Endothelial cell of umbilical vein (primary cell): ENCODE results near the gene DPP10. TPM values are rescaled to one million over a fixed set of nuclear protein-coding genes. Genes with fewer than 3 reads are reported as not detected.
"Not testable (repeated sequence)": the region's sequence is repeated elsewhere in the genome, so short reads cannot be mapped to it uniquely, and the experiment has no call there.

ENCODE experiments used
- BruUV-seq: library from RNA; stranded (reverse); fragments of 400-500 nt; replicated peaks from 2 replicates; lab custom pipeline; 2021; lab: Mats Ljungman, UMichigan
- CTCF ChIA-PET: fragments of 300-600, 350-600 bp; sonication (Branson Sonifier 250); formaldehyde crosslinking; loops from one replicate; lab custom pipeline; 2021; ENCODE audit warnings: antibody characterized with exemption, inconsistent platforms; lab: Charles Lee
- POLR2A ChIA-PET: fragments of 300-600, 350-600 bp; sonication (Branson Sonifier 250); formaldehyde crosslinking; loops from one replicate; lab custom pipeline; 2021; ENCODE audit warnings: antibody characterized with exemption, inconsistent platforms; lab: Charles Lee
- DNase-seq: peaks from one replicate; pipeline ENCODE4 v3.0.0-alpha.2; 2011; ENCODE audit warnings: low read depth, low spot score
- FAIRE-seq: peaks from 2 replicates; lab custom pipeline; 2011; peaks lifted over from hg19 to GRCh38; lab: Jason Lieb, UNC
- H2AFZ ChIP-seq: 2 replicates; pipeline ENCODE4 v1.6.0; 2012; ENCODE audit warnings: low read depth, low read length, control low read depth, inconsistent platforms
- H3K27ac ChIP-seq: 2 replicates; pipeline ENCODE4 v1.5.1; 2011; ENCODE audit warnings: low read depth, mild to moderate bottlenecking, control low read depth, low read length, moderate library complexity; ENCODE audit not compliant: insufficient read depth
- H3K27me3 ChIP-seq, 2 experiments: 2 replicates each; pipeline versions ENCODE4 v1.6.0 to v1.6.1; 2011; ENCODE audit warnings: low read length in 2 of 2, mixed read lengths in 1 of 2; ENCODE audit not compliant: control insufficient read depth in 2 of 2, insufficient read depth in 2 of 2
- H3K36me3 ChIP-seq, 2 experiments: 2 replicates in 1 of 2; 3 replicates in 1 of 2; pipeline ENCODE4 v1.5.1; 2011; ENCODE audit warnings: low read length in 2 of 2, mild to moderate bottlenecking in 1 of 2, moderate library complexity in 1 of 2; ENCODE audit not compliant: control insufficient read depth in 2 of 2, insufficient read depth in 2 of 2; ENCODE audit errors: extremely low read depth in 1 of 2
- H3K4me1 ChIP-seq: 3 replicates; pipeline ENCODE4 v1.5.1; 2011; ENCODE audit warnings: mild to moderate bottlenecking, low read length; ENCODE audit not compliant: control insufficient read depth, insufficient read depth; ENCODE audit errors: extremely low read depth
- H3K4me2 ChIP-seq: 2 replicates; pipeline ENCODE4 v1.6.1; 2011; ENCODE audit warnings: low read length, control low read depth, mixed read lengths; ENCODE audit not compliant: insufficient read depth
- H3K4me3 ChIP-seq, 3 experiments: fragments of 200-600 bp in 1 of 3; sonication (generic), shearing (Covaris generic) in 1 of 3; replicated peaks in 1 of 3; 2 replicates each; pipeline ENCODE4 v1.5.1; 2011 to 2016; ENCODE audit warnings: control low read depth in 3 of 3, low read length in 3 of 3, mild to moderate bottlenecking in 2 of 3, inconsistent platforms in 1 of 3, low read depth in 1 of 3, moderate library complexity in 1 of 3; ENCODE audit not compliant: insufficient read depth in 1 of 3
- H3K79me2 ChIP-seq: 2 replicates; pipeline ENCODE4 v1.6.0; 2012; ENCODE audit warnings: low read length, inconsistent platforms; ENCODE audit not compliant: control insufficient read depth, insufficient read depth
- H3K9ac ChIP-seq: replicated peaks from 2 replicates; pipeline ENCODE3; 2011; ENCODE audit warnings: low read length, control low read depth; ENCODE audit not compliant: insufficient read depth; ENCODE audit errors: extremely low read depth
- H3K9me1 ChIP-seq: replicated peaks from 3 replicates; pipeline ENCODE4 v1.6.0; 2011; ENCODE audit warnings: mild to moderate bottlenecking, low read length; ENCODE audit not compliant: control insufficient read depth, insufficient read depth; ENCODE audit errors: extremely low read depth
- H3K9me3 ChIP-seq: replicated peaks from 2 replicates; pipeline ENCODE4 v1.5.1; 2012; ENCODE audit warnings: low read length, inconsistent platforms; ENCODE audit not compliant: control insufficient read depth, insufficient read depth
- H4K20me1 ChIP-seq: replicated peaks from 2 replicates; pipeline ENCODE3; 2011; ENCODE audit warnings: mild to moderate bottlenecking, low read length; ENCODE audit not compliant: control insufficient read depth, insufficient read depth; ENCODE audit errors: extremely low read depth
- EZH2 ChIP-seq: IDR thresholded peaks from 2 replicates; pipeline ENCODE4 v1.6.1; 2012; ENCODE audit warnings: borderline replicate concordance, low read depth, mild to moderate bottlenecking, moderate library complexity, low read length, inconsistent platforms; ENCODE audit not compliant: severe bottlenecking
- FOS ChIP-seq: IDR thresholded peaks from 2 replicates; pipeline ENCODE4 v1.6.1; 2011; ENCODE audit warnings: mild to moderate bottlenecking, low read length, moderate library complexity, borderline replicate concordance; ENCODE audit not compliant: insufficient read depth
- GATA2 ChIP-seq: IDR thresholded peaks from 2 replicates; pipeline ENCODE4 v1.7.0; 2011; ENCODE audit warnings: low read depth, mild to moderate bottlenecking, moderate library complexity, mixed read lengths, low read length; ENCODE audit not compliant: insufficient read length, insufficient read depth
- JUN ChIP-seq: IDR thresholded peaks from 2 replicates; pipeline ENCODE4 v1.6.1; 2011; ENCODE audit warnings: borderline replicate concordance, low read depth; ENCODE audit not compliant: insufficient read length, insufficient read depth
- MYC ChIP-seq: IDR thresholded peaks from one replicate; pipeline ENCODE4 v1.6.1; 2011; ENCODE audit warnings: mild to moderate bottlenecking, low read depth, low read length
- POLR2A ChIP-seq: IDR thresholded peaks from 2 replicates; pipeline ENCODE4 v1.6.1; 2012; ENCODE audit warnings: low read depth, mild to moderate bottlenecking, control low read depth, low read length
- POLR2AphosphoS5 ChIP-seq: IDR thresholded peaks from 2 replicates; pipeline ENCODE4 v1.6.1; 2012; ENCODE audit warnings: low read depth, mild to moderate bottlenecking, control low read depth, low read length, moderate library complexity; ENCODE audit not compliant: insufficient read depth
- dilution Hi-C: fragments of 300-500 bp; cut with MboI; formaldehyde crosslinking; loops from one replicate; pipeline ENCODE4 v1.15.0; 2019; ENCODE audit warnings: low sequenced_read_pairs; ENCODE audit not compliant: extremely low pct_ligation_motif_present
- intact Hi-C: fragments of 100-400 bp; cut with micrococcal nuclease; formaldehyde crosslinking; loops from one replicate; pipeline ENCODE4 v1.10.0; 2022
- polyA plus RNA-seq, 4 experiments: library from polyadenylated mRNA; depleted of rRNA in 3 of 4; stranded (reverse) in 3 of 4; unstranded in 1 of 4; fragments of >200 nt; gene quantifications; 2 replicates each; pipeline versions ENCODE4 v1.2.1 to v1.2.3, GENCODE V29; 2011 to 2012; ENCODE audit warnings: missing spikeins in 1 of 4
- total RNA-seq: library from RNA; stranded (reverse); gene quantifications from 2 replicates; pipeline ENCODE4 v1.2.3, GENCODE V29; 2021
- TF ChIP-seq, protein P1 (sequence below), 2 donors: IDR thresholded peaks; 1 replicate in 1 of 2; 2 replicates in 1 of 2; pipeline ENCODE4 v1.5.1; 2011; ENCODE audit warnings: low read length in 2 of 2, mild to moderate bottlenecking in 2 of 2, moderate library complexity in 2 of 2, control low read depth in 1 of 2, inconsistent platforms in 1 of 2, low read depth in 1 of 2; ENCODE audit not compliant: insufficient read depth in 1 of 2; ENCODE audit errors: extremely low read depth in 1 of 2
- TF ChIP-seq, protein P2 (sequence below): IDR thresholded peaks from 2 replicates; pipeline ENCODE4 v1.6.1; 2011; ENCODE audit not compliant: insufficient read depth, insufficient read length

The DPP10 gene
- total and polyA plus RNA-seq, 2 donors (not counting 3 experiments of a cell fraction or from before 2014, with no cell fraction given) = not detected

DNA sequence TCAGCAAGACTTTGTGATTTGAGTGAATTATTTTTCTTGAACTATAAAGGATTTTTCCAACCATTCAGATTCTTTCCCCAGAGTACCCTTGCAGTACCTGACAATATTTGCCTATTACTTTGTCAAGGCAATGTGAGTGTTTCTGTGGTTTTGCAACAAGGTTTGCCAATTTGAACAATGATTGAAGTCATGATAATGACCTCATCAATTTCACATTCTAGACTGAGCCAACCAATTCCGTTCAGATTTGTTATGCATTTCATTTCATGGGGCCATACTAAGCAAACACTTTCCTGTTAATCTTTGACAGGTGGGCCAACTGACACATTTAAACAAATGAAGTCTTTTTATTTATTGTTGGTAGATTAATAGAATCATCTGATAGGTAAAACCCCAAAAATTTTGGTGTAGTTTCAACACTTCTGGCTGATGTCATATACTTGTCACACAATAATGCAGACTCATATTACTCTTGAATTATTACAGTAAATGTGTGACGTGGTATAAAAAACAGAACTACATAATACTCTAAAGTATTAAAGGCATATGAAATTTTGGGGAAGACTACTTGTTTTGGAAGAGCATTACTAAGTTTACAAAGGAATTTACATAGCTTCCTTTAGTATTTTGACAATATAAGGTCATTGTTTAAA lies 526.4 kb downstream of the DPP10 start:
- peaks cover 2% of the 10 kb centered on the region for H3K9me3 ChIP-seq
- H2AFZ ChIP-seq = no peak overlapping the region
- dilution Hi-C loops = no loop called here
- no peak overlapping the region for H3K4me3 ChIP-seq
- H3K4me2 ChIP-seq = no peak overlapping the region
- H3K27ac ChIP-seq = no peak overlapping the region
- DNase-seq = no peak
- H3K9ac ChIP-seq = no peak overlapping the region
- no peaks in the 10 kb centered on the region for H3K79me2 ChIP-seq
- H3K4me1 ChIP-seq = no peaks in the 10 kb centered on the region
- no peaks in the 10 kb centered on the region for H4K20me1 ChIP-seq
- no peak for FAIRE-seq
- TF ChIP-seq, protein P1, sequence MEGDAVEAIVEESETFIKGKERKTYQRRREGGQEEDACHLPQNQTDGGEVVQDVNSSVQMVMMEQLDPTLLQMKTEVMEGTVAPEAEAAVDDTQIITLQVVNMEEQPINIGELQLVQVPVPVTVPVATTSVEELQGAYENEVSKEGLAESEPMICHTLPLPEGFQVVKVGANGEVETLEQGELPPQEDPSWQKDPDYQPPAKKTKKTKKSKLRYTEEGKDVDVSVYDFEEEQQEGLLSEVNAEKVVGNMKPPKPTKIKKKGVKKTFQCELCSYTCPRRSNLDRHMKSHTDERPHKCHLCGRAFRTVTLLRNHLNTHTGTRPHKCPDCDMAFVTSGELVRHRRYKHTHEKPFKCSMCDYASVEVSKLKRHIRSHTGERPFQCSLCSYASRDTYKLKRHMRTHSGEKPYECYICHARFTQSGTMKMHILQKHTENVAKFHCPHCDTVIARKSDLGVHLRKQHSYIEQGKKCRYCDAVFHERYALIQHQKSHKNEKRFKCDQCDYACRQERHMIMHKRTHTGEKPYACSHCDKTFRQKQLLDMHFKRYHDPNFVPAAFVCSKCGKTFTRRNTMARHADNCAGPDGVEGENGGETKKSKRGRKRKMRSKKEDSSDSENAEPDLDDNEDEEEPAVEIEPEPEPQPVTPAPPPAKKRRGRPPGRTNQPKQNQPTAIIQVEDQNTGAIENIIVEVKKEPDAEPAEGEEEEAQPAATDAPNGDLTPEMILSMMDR (IDR thresholded peaks at IDR 0.05; ENCODE audit: extremely low read depth in 1 of 2, insufficient read depth in 1 of 2, low read depth in 1 of 2, low read length in 2 of 2) = no peak
- TF ChIP-seq, protein P2, sequence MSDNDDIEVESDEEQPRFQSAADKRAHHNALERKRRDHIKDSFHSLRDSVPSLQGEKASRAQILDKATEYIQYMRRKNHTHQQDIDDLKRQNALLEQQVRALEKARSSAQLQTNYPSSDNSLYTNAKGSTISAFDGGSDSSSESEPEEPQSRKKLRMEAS = no peak
- TF ChIP-seq POLR2A (no peak), POLR2AphosphoS5 (no peak), GATA2 (no peak), EZH2 (no peak), MYC (no peak), JUN (no peak), FOS (no peak)
- BruUV-seq = no TSS peak
- intact Hi-C loops = no loop called here
- H3K9me1 ChIP-seq = no peaks in the 10 kb centered on the region
- ChIA-PET CTCF (no interaction called here), POLR2A (no interaction called here)
- H3K36me3 ChIP-seq = no peaks in the 10 kb centered on the region
- H3K27me3 ChIP-seq = no peaks in the 10 kb centered on the region

DNA sequence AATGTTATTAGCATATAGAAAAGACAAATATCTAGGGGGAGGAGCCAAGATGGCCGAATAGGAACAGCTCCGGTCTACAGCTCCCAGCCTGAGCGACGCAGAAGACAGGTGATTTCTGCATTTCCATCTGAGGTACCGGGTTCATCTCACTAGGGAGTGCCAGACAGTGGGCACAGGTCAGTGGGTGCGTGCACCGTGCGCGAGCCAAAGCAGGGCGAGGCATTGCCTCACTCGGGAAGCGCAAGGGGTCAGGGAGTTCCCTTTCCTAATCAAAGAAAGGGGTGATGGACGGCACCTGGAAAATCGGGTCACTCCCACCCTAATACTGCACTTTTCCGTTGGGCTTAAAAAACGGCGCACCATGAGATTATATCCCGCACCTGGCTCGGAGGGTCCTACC lies 561.9 kb downstream of the DPP10 start:
- H3K27ac ChIP-seq, H3K79me2 ChIP-seq, H3K27me3 ChIP-seq, H3K9me3 ChIP-seq, dilution Hi-C loops, DNase-seq, H3K4me1 ChIP-seq, CTCF ChIA-PET, H3K4me2 ChIP-seq, H3K9ac ChIP-seq, H3K9me1 ChIP-seq, H4K20me1 ChIP-seq, H3K36me3 ChIP-seq, H3K4me3 ChIP-seq, POLR2A ChIA-PET, H2AFZ ChIP-seq, BruUV-seq, FAIRE-seq, intact Hi-C loops: not testable (repeated sequence)
